ENCODE data around the gene RANBP1. TPM values are rescaled to one million over a fixed set of nuclear protein-coding genes. Genes with fewer than 3 reads are reported as not detected.
A peak's percentile ranks its signal among the peaks of the same experiment; 100 is the strongest.

Gene RANBP1
- total and polyA plus RNA-seq, 5 donors from 2014 or later, result 67.2 to 93.9 (median 87.9) TPM

DNA sequence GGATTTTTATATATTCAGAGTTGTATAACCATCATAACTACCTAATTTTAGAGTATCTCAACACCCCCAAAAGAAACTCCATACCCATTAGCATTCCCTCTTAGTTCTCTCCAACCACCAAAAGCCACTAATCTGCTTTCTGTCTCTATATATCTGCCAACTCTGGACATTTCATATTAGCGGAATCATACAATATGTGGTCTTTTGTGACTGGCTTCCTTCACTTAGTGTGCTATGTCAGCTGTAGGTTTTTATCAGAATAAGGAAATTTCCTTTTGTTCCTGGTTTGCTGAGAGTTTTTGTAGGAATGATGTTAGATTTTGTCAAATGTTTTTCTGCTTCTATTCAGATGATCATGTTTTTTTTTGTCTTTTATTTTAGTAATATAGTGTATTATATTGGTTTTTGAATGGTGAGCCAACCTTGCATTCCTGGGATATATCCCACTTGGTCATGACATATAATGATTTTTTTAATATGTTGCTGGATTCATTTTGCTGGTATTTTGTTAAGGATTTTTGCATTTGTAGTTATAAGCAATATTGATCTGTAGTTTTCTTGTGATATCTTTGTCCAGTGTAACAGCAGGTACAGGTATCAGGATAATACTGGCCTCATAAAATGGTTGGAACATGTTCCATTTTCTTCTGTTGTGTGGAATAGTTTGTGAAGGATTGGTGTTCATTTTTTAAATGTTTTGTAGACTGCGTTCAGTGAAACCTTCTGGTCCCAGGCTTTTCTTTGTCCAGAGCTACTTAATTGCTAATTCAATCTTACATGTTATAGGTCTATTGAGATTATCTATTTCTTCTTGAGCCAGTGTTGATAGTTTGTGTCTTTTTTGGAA, 19.1 kb upstream of the RANBP1 start:
- Mint-ChIP-seq H3K4me3 (peak overlapping the region in 1 of 4 donors; percentile 69), H3K27ac (peak overlapping the region; percentile 68 to 87 (median 70)), H3K9me3 (peaks cover 0 to 1% (median 0%) of the 10 kb centered on the region in 7 donors), H3K27me3 (no peaks in the 10 kb centered on the region), H3K36me3 (peaks cover 39% of the 10 kb centered on the region), H3K4me1 (peaks cover 26 to 85% (median 55%) of the 10 kb centered on the region in 4 donors)
- Histone ChIP-seq H3K36me3 (ENCODE audit: control insufficient read depth, insufficient read depth, low read length) (peaks cover 47% of the 10 kb centered on the region), H3K4me1 (ENCODE audit: control insufficient read depth, insufficient read depth, low read length, poor library complexity, severe bottlenecking) (peaks cover 60% of the 10 kb centered on the region), H3K9me3 (ENCODE audit: control insufficient read depth in 2 of 2, low read length in 2 of 2) (peaks cover 0 to 1% of the 10 kb centered on the region in 2 experiments), H3K4me3 (ENCODE audit: low read depth, low read length) (no peak overlapping the region), H3K27me3 (ENCODE audit: control insufficient read depth, insufficient read depth, low read length) (no peaks in the 10 kb centered on the region), H3K27ac (ENCODE audit: insufficient read depth, low read length, poor library complexity, severe bottlenecking) (peak overlapping the region; percentile 30)
- DNase-seq, result no peak
- ATAC-seq (ENCODE audit: low read depth in 2 of 2), result no peak

DNA sequence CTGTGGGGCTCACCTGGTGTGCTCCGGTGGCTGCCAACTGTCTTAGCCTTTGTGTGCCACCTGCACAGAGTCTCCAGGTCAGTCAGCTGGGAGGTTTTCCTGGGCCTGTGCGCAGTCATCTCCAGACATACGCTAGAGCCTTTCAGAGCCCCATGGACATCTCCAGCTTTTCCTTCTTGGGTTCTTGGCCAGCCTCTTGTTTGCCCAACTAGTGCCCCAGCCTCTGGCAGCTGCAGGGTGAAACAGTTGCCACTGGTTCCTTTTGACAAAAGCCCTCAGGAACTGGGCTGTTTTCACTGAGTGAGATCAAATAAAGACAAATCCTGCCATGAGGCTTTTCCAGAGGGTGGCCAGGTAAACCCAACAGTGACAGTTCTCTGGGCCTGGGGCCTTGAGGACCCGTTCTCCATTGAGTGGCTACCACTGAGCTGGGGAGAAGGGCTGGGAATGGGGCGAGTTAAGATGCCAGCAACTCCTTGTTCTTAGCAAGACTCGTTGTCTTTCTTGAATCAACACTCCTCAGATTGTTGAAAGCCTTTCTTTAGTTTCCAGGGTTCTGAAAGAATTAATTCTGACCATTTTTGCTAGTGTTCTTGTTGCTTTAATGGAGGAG, 16.7 kb upstream of the RANBP1 start:
- peaks cover 32% of the 10 kb centered on the region for H3K36me3 Mint-ChIP-seq
- Histone ChIP-seq H3K36me3 (ENCODE audit: control insufficient read depth, insufficient read depth, low read length) (peaks cover 34% of the 10 kb centered on the region), H3K27me3 (ENCODE audit: control insufficient read depth, insufficient read depth, low read length) (no peaks in the 10 kb centered on the region), H3K27ac (ENCODE audit: insufficient read depth, low read length, poor library complexity, severe bottlenecking) (peak overlapping the region; percentile 84), H3K4me3 (ENCODE audit: low read depth, low read length) (peak overlapping the region; percentile 14), H3K9me3 (ENCODE audit: control insufficient read depth in 2 of 2, low read length in 2 of 2) (peaks cover 0 to 1% of the 10 kb centered on the region in 2 experiments), H3K4me1 (ENCODE audit: control insufficient read depth, insufficient read depth, low read length, poor library complexity, severe bottlenecking) (peaks cover 36% of the 10 kb centered on the region)
- peaks cover 0 to 1% (median 0%) of the 10 kb centered on the region in 7 donors for H3K9me3 Mint-ChIP-seq
- H3K4me3 Mint-ChIP-seq, result peak overlapping the region in 2 of 4 donors; percentile 16 to 85
- no peaks in the 10 kb centered on the region for H3K27me3 Mint-ChIP-seq
- DNase-seq (no peak), ATAC-seq (ENCODE audit: low read depth in 2 of 2) (no peak)
- peaks cover 23 to 76% (median 45%) of the 10 kb centered on the region in 4 donors for H3K4me1 Mint-ChIP-seq
- H3K27ac Mint-ChIP-seq, result peak overlapping the region in 2 of 3 donors; percentile 95 to 97

DNA sequence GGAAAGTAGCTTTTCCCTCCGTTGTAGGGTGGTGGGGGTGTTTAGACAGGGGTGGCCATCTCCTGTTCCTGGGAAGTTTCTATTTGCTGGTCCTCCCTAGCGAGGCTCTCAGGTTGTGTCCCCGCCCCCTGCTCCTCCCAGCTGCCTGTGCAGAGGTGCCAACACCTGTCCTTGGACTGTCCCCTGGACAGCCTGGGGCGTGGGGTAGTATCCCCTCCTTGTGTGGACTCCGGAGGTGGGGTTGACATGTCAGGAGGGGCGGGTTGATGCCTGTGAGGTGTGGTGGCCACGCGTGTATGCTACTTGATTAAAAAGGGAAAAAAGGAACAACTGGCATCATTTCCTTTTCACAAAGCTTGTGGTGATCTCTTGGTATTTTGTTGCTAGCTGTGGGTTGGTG, 14.3 kb upstream of the RANBP1 start:
- no peaks in the 10 kb centered on the region for H3K9me3 ChIP-seq (ENCODE audit: control insufficient read depth in 2 of 2, low read length in 2 of 2)
- no peaks in the 10 kb centered on the region for H3K27me3 ChIP-seq (ENCODE audit: control insufficient read depth, insufficient read depth, low read length)
- no peak for DNase-seq
- peak overlapping the region in 2 of 4 donors; percentile 50 to 51 for H3K4me3 Mint-ChIP-seq
- peak overlapping the region; percentile 84 for H3K27ac ChIP-seq (ENCODE audit: insufficient read depth, low read length, poor library complexity, severe bottlenecking)
- H3K4me1 Mint-ChIP-seq, result peaks cover 19 to 57% (median 32%) of the 10 kb centered on the region in 4 donors
- peaks cover 35% of the 10 kb centered on the region for H3K36me3 ChIP-seq (ENCODE audit: control insufficient read depth, insufficient read depth, low read length)
- peaks cover 17% of the 10 kb centered on the region for H3K36me3 Mint-ChIP-seq
- no peak overlapping the region for H3K4me3 ChIP-seq (ENCODE audit: low read depth, low read length)
- peaks cover 0 to 1% (median 0%) of the 10 kb centered on the region in 7 donors for H3K9me3 Mint-ChIP-seq
- no peaks in the 10 kb centered on the region for H3K27me3 Mint-ChIP-seq
- H3K27ac Mint-ChIP-seq, result peak overlapping the region in 2 of 3 donors; percentile 95 to 97
- H3K4me1 ChIP-seq (ENCODE audit: control insufficient read depth, insufficient read depth, low read length, poor library complexity, severe bottlenecking), result peaks cover 29% of the 10 kb centered on the region
- ATAC-seq (ENCODE audit: low read depth in 2 of 2), result no peak

DNA sequence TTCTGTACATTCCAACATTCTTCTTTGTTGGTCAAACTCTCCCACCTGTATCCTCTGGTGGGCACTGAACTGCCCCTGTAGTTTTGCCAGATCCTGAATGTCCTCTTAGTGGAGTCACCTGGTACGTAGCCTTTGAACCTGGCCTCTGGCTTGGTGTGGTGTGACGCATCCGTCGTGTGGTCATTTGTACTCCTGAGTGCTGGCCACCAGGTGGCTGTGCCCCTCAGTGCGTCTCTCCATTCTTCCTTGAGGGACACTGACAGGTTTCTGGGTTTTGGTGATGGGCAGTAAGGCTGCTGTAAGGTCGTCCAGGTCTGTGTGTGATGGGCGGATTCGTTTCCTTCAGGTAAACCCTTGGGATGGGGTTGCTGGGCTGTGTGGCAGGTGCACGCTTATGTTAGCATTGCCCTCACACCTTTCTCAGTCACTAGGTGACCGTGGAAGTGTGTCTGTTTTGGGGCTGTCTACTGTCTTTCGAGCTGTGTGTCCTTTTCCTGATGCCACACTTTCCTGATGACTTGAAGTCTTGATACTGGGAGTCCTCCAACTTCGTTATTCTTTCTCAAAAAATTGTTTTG, 13.6 kb upstream of the RANBP1 start:
- DNase-seq, result no peak
- Mint-ChIP-seq H3K27ac (peak overlapping the region in 2 of 3 donors; percentile 95 to 97), H3K36me3 (peaks cover 13% of the 10 kb centered on the region), H3K27me3 (no peaks in the 10 kb centered on the region), H3K9me3 (no peaks in the 10 kb centered on the region), H3K4me1 (peaks cover 16 to 53% (median 28%) of the 10 kb centered on the region in 4 donors), H3K4me3 (peak overlapping the region in 3 of 4 donors; percentile 38 to 54 (median 50))
- no peaks in the 10 kb centered on the region for H3K9me3 ChIP-seq (ENCODE audit: control insufficient read depth in 2 of 2, low read length in 2 of 2)
- H3K36me3 ChIP-seq (ENCODE audit: control insufficient read depth, insufficient read depth, low read length), result peaks cover 35% of the 10 kb centered on the region
- H3K4me1 ChIP-seq (ENCODE audit: control insufficient read depth, insufficient read depth, low read length, poor library complexity, severe bottlenecking), result peaks cover 29% of the 10 kb centered on the region
- ATAC-seq (ENCODE audit: low read depth in 2 of 2), result no peak
- H3K27ac ChIP-seq (ENCODE audit: insufficient read depth, low read length, poor library complexity, severe bottlenecking), result no peak overlapping the region
- no peak overlapping the region for H3K4me3 ChIP-seq (ENCODE audit: low read depth, low read length)
- no peaks in the 10 kb centered on the region for H3K27me3 ChIP-seq (ENCODE audit: control insufficient read depth, insufficient read depth, low read length)

DNA sequence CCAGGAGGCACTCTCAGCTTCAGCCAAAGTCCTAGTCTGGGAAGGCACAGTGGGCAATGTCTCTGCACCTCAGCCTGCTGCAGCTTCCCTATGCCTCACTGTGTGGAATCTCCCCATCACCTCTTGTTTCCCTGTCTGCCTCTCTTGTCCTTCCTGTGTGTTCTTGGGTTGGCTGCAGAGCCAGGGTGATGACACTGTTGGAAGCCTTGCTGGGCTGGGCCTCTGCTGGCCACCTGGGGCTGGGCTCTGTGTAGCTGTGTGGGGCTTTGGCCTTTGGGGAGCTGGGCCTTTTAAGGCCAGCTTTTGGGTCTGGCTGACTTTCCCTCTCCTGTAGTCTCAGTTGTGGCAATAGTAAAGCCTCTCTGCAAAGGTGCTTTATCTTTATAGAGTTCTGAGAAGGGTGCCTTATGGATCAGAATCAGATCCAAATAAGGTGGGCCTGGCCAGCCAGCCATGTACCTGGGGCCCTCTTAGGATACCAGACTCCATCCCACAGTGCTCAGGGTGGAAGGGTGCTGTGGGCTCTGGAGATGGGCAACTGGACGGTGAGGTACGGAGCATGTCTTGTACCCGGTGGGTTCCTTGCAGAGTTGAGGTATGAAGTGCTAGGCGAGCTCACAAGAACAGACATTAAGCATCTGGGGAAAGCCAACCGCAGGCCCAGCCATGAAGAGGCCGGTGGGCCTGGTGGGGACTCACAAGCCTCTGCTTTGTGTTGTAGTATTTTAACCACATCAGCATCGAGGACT, 10.3 kb upstream of the RANBP1 start:
- DNase-seq, result no peak
- Mint-ChIP-seq H3K9me3 (no peaks in the 10 kb centered on the region), H3K27ac (peak overlapping the region in 1 of 3 donors; percentile 52), H3K36me3 (peaks cover 15% of the 10 kb centered on the region), H3K27me3 (no peaks in the 10 kb centered on the region), H3K4me1 (peaks cover 0 to 26% (median 7%) of the 10 kb centered on the region in 4 donors), H3K4me3 (peak overlapping the region in 1 of 4 donors; percentile 15)
- Histone ChIP-seq H3K27ac (ENCODE audit: insufficient read depth, low read length, poor library complexity, severe bottlenecking) (no peak overlapping the region), H3K4me1 (ENCODE audit: control insufficient read depth, insufficient read depth, low read length, poor library complexity, severe bottlenecking) (peaks cover 10% of the 10 kb centered on the region), H3K27me3 (ENCODE audit: control insufficient read depth, insufficient read depth, low read length) (no peaks in the 10 kb centered on the region), H3K9me3 (ENCODE audit: control insufficient read depth in 2 of 2, low read length in 2 of 2) (no peaks in the 10 kb centered on the region), H3K36me3 (ENCODE audit: control insufficient read depth, insufficient read depth, low read length) (peaks cover 51% of the 10 kb centered on the region), H3K4me3 (ENCODE audit: low read depth, low read length) (no peak overlapping the region)
- ATAC-seq (ENCODE audit: low read depth in 2 of 2), result no peak

DNA sequence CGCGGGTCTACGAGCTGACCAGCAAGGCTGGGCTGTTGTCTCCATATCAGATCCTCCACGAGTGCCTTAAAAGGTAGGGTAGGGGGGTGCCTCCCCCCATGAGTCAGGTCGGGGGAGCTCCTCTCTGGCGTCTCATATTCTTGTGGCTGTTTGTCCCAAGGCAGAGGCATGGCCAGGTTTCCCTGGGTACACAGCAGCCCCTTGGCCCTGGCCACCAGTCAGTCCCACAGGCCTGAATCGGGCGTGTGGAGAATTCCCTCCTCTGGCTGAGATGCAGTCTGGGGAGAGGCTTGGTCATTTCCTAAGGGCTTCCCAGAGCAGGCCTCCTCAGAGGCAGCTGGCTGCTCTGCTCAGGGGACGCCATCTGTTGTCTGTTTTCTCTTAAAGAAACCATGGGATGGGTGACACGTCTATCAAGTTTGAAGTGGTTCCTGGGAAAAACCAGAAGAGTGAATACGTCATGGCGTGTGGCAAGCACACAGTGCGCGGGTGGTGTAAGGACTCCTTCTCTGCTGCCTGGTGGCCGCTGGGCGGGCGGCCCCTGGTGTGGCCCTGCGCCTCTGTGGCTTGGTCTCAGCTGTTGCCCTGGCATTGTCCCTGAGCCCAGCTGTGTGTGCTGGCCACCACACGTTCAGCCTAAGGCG, 9.6 kb upstream of the RANBP1 start:
- Histone ChIP-seq H3K4me3 (ENCODE audit: low read depth, low read length) (no peak overlapping the region), H3K27me3 (ENCODE audit: control insufficient read depth, insufficient read depth, low read length) (no peaks in the 10 kb centered on the region), H3K4me1 (ENCODE audit: control insufficient read depth, insufficient read depth, low read length, poor library complexity, severe bottlenecking) (peaks cover 3% of the 10 kb centered on the region), H3K27ac (ENCODE audit: insufficient read depth, low read length, poor library complexity, severe bottlenecking) (no peak overlapping the region), H3K9me3 (ENCODE audit: control insufficient read depth in 2 of 2, low read length in 2 of 2) (no peaks in the 10 kb centered on the region), H3K36me3 (ENCODE audit: control insufficient read depth, insufficient read depth, low read length) (peaks cover 51% of the 10 kb centered on the region)
- Mint-ChIP-seq H3K9me3 (no peaks in the 10 kb centered on the region), H3K27me3 (no peaks in the 10 kb centered on the region), H3K27ac (no peak overlapping the region), H3K4me1 (peaks cover 0 to 26% (median 5%) of the 10 kb centered on the region in 4 donors), H3K36me3 (peaks cover 15% of the 10 kb centered on the region), H3K4me3 (no peak overlapping the region)
- DNase-seq, result no peak
- ATAC-seq (ENCODE audit: low read depth in 2 of 2), result no peak

DNA sequence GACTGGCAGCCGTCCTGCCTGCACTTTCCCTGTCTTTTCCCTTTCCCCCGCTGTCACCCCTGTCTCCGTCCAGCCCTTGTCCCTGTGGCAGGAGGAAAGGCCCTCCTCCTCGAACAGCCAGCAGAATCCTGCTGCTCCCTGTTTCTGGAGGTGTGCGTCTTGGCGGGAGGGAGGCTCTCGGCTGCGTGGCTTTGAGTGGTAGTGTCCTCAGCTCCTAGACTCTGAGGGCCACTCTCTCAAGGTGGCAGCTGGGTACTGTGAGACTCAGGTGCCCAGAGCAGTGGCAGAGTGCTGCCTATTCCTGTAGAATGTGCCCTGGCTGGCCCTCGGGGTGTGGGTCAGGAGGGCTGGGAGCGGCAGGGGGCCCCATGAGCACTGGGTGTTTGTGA, 9.1 kb upstream of the RANBP1 start:
- no peaks in the 10 kb centered on the region for H3K27me3 Mint-ChIP-seq
- H3K27ac ChIP-seq (ENCODE audit: insufficient read depth, low read length, poor library complexity, severe bottlenecking), result no peak overlapping the region
- no peak overlapping the region for H3K4me3 Mint-ChIP-seq
- H3K4me1 ChIP-seq (ENCODE audit: control insufficient read depth, insufficient read depth, low read length, poor library complexity, severe bottlenecking), result peaks cover 3% of the 10 kb centered on the region
- H3K36me3 Mint-ChIP-seq, result peaks cover 15% of the 10 kb centered on the region
- H3K4me1 Mint-ChIP-seq, result peaks cover 0 to 24% (median 6%) of the 10 kb centered on the region in 4 donors
- DNase-seq (no peak), ATAC-seq (ENCODE audit: low read depth in 2 of 2) (no peak)
- H3K36me3 ChIP-seq (ENCODE audit: control insufficient read depth, insufficient read depth, low read length), result peaks cover 51% of the 10 kb centered on the region
- H3K9me3 Mint-ChIP-seq, result no peaks in the 10 kb centered on the region
- no peaks in the 10 kb centered on the region for H3K27me3 ChIP-seq (ENCODE audit: control insufficient read depth, insufficient read depth, low read length)
- no peak overlapping the region for H3K4me3 ChIP-seq (ENCODE audit: low read depth, low read length)
- no peak overlapping the region for H3K27ac Mint-ChIP-seq
- H3K9me3 ChIP-seq (ENCODE audit: control insufficient read depth in 2 of 2, low read length in 2 of 2), result no peaks in the 10 kb centered on the region

Data from CD4-positive, CD25-positive, alpha-beta regulatory T cell (primary cell).